ENCODE measurements around the gene TMEM123. TPM values are rescaled to one million over a fixed set of nuclear protein-coding genes. Genes with fewer than 3 reads are reported as not detected.

The TMEM123 gene
- total and polyA plus RNA-seq, 2 of the 4 experiments (the other 2 are of a cell fraction) = 96.9 to 127 TPM

GRCh38 chr11:102436561-102436960 is 16.0 kb downstream of the TMEM123 start:
- H3K27ac ChIP-seq (ENCODE audit: insufficient read depth, low read length) = no peak overlapping the region
- dilution Hi-C loops (cut with HindIII; ENCODE audit: low sequenced_read_pairs, unreplicated experiment) = no loop called here

More at GRCh38 chr11:102436561-102436960, 16.0 kb downstream of the TMEM123 start:
- TF ChIP-seq MXI1 (IDR thresholded peaks at IDR 0.05; ENCODE audit: borderline replicate concordance, low read depth, low read length) (no peak), FOS (IDR thresholded peaks at IDR 0.05; ENCODE audit: low read depth, low read length) (no peak), RFX5 (IDR thresholded peaks at IDR 0.05; ENCODE audit: low read depth, low read length) (no peak), CEBPB (IDR thresholded peaks at IDR 0.05; ENCODE audit: low read depth, low read length) (0 out of 2 replicates have a peak, but pooled peaks have one; percentile 28)
- in situ Hi-C loops (cut with MboI; ENCODE audit: low sequenced_read_pairs) (no loop called here), intact Hi-C loops (cut with micrococcal nuclease) (loop anchor here (5.0 kb wide), 1 partner anchor 39 kb away; no protein-coding TSS in a partner anchor)
- Histone ChIP-seq H3K4me3 (ENCODE audit: insufficient read depth, low read depth, low read length) (no peak overlapping the region), H3K9me1 (ENCODE audit: insufficient read depth, low read length) (no peaks in the 10 kb centered on the region; the same call in none of the 2 replicates), H3K36me3 (ENCODE audit: control insufficient read depth, insufficient read depth, low read length) (peaks cover 1% of the 10 kb centered on the region), H2BK20ac (ENCODE audit: low read depth, low read length) (no peak overlapping the region), H3K4ac (ENCODE audit: low read depth, low read length) (no peak overlapping the region), H4K5ac (ENCODE audit: low read depth, low read length) (no peak overlapping the region), H3K79me1 (ENCODE audit: low read depth in 1 of 2, low read length in 2 of 2) (peaks cover 19 to 58% of the 10 kb centered on the region in 2 experiments; a peak in 3 of 4 replicates), H2BK5ac (ENCODE audit: low read depth, low read length, poor library complexity, severe bottlenecking) (no peak overlapping the region), H4K91ac (ENCODE audit: insufficient read depth, low read depth, low read length) (no peak overlapping the region), H3K23ac (ENCODE audit: low read depth, low read length) (no peak overlapping the region), H3K9me3 (ENCODE audit: control insufficient read depth, insufficient read depth, low read length) (peaks cover 2% of the 10 kb centered on the region; the same call in 1 of the 2 replicates), H3K4me1 (ENCODE audit: control insufficient read depth, insufficient read depth, low read length) (peaks cover 4% of the 10 kb centered on the region), H3K56ac (ENCODE audit: extremely low read depth, insufficient read depth, low read length) (no peak overlapping the region), H2AFZ (replicated peaks; ENCODE audit: low read length, poor library complexity) (no peak overlapping the region), H3K4me2 (ENCODE audit: low read depth, low read length) (no peak overlapping the region), H3K18ac (ENCODE audit: low read depth, low read length) (no peak overlapping the region), H2AK5ac (ENCODE audit: low read depth, low read length) (no peak overlapping the region), H4K8ac (ENCODE audit: low read depth in 2 of 2, low read length in 2 of 2) (no peak overlapping the region), H4K20me1 (ENCODE audit: insufficient read depth, low read length) (no peaks in the 10 kb centered on the region), H3K14ac (replicated peaks; ENCODE audit: low read depth, low read length) (no peak overlapping the region), H2AK9ac (replicated peaks; ENCODE audit: low read depth, low read length, poor library complexity) (no peak overlapping the region), H2BK120ac (ENCODE audit: low read depth, low read length) (no peak overlapping the region), H2BK15ac (ENCODE audit: low read depth, low read length) (no peak overlapping the region), H3K9ac (ENCODE audit: low read depth, low read length) (no peak overlapping the region), H3K27me3 (ENCODE audit: control insufficient read depth, insufficient read depth, low read length) (no peaks in the 10 kb centered on the region)
- no CpG with 5 or more reads among the region's 3 CpGs for WGBS, 2 experiments (ENCODE audit: extremely low coverage in 2 of 2, insufficient read length in 1 of 2)
- ChIA-PET CTCF (no interaction called here), POLR2A (ENCODE audit: unreplicated experiment) (no interaction called here)
- no TSS peak for BruUV-seq (replicated peaks)
- DNase-seq (peak; percentile 70), ATAC-seq (ENCODE audit: low read depth) (peak; percentile 21)
